DMS153 (cell line): ENCODE measurements around the gene CAMTA1.

Source experiments
- DNase-seq: peaks from one replicate; lab custom pipeline; 2025; lab: John Stamatoyannopoulos, UW

CAMTA1 gene

DNA sequence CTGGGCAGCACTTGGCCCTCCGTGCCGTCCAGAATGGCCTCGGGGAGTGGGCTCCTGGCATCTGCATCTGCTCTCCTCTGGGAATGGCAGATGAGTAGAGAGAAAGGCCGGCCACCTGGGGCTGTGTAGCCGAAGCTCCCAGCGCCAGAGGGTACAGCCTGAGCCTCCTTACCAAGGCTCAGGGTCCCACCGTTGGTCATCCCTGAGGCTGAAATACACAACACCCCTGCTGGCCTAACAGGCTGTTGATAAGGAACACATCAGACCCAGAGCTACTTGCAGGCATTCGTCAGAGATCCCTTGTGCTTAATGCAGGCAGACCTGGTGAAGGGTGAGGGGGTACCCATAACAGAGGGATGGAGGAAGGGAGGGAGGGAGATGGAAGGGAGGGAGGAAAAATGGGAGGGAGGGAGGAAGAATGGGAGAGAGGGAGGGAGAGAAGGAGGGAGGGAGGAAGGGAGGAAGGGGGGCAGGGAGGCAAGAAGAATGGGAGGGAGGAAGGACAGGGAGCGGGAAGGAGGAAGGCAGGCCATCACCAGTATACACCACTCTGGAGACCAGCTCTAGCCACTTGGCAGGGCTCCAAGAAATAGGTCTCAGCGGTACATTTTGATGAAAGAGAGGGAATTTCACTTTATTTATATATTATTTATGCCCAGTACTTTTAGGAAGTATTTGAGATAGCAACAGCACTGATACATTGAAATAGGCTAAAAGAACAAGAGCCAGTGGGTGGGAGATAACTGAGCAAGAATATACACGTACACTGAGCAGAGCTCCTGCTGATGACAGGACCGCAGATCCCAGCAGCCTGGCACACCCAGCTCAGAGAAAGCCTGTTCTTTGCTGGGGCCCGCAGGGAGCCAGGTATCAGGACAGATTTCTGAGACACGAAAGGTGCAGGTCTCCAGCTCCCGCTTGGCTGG, 670.8 kb downstream of the CAMTA1 start:
- DNase-seq: no peak

DNA sequence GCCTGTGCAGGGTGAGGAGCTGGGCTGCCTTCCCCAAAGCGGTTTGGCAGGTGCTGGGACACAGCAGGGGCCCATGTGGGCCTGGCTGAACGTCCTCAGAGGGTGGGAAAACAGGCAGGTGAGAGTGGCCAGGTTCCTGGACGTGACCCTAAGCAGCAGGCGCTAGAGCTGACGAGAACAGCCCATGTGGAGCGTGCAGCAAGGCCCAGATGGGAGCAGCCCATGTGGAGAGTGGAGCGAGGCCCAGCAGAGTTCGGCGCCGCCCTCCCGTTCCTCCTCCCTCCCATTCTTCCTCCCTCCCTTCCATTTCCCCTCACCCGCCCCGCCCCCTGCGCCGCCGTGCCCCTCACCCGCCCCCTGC, 671.4 kb downstream of the CAMTA1 start:
- DNase-seq: no peak

DNA sequence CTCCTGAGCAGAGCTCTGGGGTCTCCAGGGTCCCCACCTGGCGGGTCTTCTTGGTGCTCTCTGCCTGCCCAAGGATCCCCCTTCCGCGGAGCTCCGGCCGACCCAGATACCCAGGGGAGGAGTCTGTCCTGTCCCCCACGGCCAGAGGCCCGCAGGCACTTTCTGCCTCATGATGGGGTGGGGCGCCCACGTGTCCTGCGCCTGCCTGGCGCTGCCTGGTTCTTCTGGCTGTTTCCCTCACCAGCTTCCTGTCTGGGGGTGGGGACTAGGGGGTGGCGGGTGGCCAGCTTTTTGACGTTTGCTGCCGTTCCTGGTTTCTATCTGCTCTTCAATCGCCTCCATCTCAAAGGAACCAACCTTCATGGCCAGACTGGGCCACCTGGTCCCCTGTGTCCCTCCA, 672.6 kb downstream of the CAMTA1 start:
- no peak for DNase-seq

DNA sequence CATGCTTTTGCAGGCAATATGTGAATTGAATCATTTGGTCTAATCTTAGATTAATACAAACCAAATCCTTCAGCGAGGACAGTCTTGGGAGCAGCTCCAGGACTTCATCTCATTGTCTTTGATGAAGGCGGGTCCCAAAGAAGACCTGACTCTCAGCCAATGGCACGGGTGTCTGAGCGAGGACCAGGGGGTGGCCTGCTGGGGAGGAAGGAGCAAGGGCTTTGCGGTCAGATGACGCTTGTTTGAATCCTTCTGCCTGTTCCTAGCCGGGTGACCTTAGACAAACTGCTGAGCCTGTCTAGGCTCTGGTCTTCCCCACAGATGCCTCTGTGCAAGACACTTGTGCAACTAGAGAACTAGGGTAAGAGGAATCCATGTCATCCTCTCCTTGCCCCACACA, 673.7 kb downstream of the CAMTA1 start:
- no peak for DNase-seq

DNA sequence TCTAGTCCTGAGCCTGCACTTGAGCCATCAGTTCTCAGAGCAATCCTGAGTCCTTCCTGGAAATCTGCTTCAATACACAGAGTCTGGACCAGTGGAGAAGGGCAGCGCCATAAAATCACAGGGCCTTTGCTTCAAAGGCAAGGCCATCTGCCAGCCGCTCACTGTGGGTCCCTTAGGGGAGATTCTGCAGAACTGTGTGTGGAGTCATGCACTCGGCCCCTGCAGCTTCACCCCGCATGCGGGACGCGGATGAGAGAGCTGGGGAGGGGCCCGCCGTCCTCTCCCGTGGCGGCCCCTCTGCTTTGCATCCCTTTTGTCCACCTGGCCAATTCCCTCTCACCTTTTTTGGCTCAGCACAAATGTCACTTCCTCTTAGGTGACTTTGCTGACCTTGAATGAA, 674.7 kb downstream of the CAMTA1 start:
- DNase-seq: no peak

DNA sequence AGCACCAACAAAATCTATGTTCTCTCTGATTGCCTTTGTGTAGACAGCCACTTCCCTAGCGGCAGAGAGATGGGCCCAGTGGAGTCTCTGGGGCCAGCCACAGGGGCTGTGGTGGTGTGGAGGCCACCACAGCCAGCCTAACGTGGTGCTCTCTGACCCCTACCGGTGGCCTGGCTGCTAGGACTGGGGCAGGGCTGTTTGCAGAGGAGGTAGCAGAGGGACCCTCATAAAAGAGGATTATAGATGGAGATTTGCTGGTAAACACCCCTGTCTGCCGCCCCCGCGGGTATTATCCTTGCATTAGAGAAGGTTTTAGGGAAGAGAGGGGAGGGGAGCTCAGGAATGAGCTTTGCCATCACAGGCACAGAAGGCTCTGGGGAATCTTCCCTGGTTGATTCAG, 675.6 kb downstream of the CAMTA1 start:
- DNase-seq: no peak

DNA sequence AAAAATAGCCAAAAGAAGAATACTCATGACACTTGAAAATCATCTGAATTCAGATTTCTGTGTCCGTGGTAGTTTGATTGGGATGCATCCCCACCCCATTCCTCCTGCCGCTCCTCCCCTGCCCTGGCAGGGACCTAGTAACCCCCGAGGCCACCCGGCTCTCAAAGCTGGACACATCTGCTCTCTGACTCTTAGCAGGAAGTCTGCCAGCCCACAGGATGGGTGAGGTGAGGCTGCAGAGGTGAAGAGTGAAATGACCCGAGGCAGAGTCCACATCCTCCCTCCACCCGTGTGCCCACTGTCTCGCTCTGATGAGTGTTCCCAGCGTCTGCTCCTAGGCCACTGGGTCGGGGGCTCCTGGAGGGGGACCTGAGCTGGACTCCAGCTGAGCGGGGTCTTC, 677.4 kb downstream of the CAMTA1 start:
- DNase-seq: no peak

DNA sequence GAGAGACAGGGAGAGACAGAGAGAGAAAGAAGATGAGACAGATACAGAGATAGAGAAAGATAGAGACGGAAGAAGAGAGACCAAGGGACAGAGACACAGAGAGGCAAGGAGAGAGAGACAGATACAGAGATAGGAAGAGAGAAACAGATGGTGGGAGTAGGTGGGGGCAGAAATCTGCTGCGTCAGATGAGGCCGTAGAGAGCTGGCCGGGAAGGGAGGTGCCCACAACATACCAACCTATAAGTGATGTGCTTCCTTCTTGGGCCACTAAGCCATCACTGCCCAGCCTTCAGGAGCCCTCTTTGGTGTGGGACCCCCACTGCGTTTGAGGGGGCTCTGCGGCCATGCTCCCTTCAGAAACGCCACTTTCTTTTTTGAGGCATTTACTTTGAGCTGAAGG, 678.3 kb downstream of the CAMTA1 start:
- no peak for DNase-seq

DNA sequence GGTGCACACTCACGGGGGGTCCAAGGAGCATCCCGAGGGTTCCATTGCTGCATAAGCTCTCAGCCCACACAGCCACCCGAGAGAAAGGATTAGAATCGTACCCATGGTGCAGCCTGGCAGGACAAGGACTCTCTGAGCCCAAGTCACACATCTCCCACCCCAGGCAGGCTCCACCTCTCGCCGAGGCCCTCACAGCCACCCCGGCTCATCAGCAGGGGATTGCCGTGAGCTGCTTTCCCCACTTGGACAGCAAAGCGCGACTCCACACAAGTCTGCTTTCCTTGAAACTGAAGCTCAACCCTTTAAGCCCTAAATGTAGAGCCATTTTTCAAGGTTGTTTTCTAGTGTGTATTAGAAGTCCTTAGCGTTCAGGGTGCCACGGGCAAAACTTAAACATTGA, 679.5 kb downstream of the CAMTA1 start:
- no peak for DNase-seq

DNA sequence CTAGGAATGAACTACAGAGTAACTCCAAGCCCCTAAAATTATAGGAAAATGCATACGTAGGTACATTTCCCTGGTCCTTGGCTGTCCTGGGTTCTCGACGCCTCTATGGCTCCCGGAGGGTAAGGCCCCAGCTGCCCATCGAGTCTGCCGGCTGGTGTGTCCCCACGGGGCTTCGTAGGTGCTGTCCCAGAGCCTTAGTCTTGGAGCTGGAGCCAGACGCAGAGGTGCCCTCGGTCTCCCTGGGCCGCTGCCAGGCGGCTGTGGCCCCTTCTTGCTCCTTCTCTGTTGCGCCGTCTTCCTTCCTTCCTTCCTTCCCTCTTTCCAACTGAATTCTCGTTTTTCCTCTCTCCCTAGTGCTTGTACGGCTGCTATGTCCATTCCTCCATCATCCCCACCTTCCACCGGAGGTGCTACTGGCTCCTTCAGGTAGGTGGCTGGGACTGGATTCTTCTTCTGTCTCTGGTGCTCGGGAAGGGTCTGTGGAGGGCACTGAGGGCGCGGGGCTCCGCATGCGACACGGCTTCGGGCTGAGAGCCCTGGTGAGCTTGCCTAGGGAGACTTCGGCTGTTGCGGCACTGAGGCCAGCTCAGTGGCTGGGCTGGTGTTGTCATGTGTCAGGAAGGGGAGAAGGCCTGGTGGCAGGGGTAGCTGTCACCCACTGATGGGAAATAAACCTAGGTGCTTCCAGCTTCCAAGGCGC, 682.4 kb downstream of the CAMTA1 start:
- DNase-seq: no peak

DNA sequence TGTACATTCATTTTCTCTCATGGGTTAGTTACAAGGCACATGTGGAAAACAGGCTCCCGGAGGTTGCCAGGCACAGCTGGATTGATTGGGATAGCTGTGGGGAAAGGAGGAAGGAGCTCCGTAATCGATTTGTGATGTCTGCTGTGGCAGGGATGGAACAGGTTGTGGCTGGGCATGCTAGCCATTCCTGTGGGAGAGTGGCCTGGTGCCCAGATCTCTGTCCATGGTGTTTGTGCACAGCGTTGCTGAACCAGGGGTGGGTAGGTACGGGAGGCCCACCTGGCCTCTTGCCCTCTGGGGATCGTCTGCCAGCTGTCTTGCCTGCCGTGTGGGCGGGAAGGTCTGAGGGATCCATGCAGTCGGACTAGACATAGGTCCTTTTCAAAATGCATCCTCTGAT, 683.0 kb downstream of the CAMTA1 start:
- DNase-seq: no peak

DNA sequence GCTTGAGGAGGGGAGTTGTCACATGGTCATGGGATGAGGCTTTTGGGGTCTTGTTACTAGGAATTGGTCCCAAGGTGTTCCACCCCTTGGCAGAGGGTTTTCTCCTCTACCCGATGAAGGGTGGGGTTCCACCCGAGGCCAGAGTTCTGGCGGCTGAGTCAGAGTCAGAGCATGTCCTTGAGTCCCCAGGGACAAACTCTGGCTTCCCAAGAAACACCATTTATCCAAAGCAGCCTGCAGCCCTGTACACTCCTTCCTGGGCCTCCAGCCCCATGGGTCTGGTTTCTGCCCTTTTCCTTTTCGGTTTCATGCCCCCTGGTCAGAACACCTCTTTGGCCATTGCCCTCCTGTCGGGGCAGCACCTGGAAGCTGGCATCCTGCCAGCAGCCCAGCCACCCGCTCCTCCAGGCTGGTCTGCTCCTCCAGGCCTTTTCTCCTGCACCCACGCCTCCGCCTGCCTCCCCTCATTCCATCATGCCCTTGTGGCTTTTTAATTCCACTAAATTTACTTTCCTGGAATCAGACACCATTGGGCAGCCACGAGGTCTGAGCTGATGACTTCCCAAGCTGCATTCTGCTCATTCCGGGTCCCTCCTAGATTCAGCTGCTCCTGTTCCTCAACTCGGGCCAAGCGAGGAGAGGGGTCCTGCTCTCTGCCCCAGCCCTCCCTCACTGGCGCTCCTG, 684.1 kb downstream of the CAMTA1 start:
- DNase-seq: no peak

DNA sequence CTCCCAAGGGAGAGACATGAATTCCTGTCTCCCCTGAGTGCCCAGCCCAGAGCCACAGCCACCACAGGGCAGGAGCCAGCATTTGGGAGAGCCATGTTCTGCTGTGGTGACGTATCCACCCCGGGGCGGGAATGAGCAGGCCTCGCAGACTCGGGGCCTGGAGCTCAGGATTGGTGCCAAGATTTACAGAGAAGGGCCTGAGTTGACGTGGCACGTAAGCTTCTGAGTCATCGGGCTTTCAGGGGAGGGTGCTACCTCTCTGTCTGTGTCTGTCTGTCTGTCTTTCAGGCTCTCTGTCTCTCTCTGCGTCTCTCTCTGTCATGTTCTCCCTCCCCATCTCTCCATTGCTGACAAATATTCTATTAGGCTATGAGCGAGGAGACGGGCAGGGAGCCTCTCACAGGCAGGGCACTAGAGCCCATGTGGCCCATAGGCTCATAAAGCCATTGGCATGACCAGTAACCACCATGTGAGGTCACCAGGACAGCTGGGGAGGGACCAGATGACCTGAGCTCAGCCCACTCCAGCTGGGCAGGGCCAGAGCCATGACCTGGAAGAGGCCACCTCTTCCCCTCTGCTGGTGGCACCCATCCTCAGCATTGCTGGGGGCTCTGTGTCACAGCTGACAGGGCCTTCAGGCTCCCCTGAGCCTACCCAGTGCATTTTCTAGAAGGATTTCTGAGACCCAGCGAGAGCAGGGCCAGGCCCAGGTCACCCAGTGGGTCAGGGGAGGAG, 685.8 kb downstream of the CAMTA1 start:
- no peak for DNase-seq

DNA sequence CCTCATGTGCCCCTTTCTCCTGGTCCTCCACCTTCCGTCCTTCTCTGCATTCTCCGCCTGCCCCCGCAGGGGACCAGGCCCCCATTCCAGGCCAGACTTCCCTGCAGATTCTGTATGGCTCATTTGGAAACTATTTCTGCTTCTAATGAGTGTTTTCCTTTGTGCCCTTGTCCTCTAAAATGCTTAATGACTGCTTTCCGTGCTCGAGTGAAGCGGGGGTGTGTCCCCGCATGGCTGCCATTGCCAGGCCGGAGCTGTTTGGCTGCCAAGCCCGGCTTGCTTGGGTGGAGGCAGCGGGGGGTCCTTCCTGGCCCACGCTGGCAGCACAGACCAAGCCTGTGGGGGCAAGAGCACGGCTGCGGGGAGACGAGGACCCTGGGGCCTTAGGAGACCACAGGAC, 686.6 kb downstream of the CAMTA1 start:
- no peak for DNase-seq

DNA sequence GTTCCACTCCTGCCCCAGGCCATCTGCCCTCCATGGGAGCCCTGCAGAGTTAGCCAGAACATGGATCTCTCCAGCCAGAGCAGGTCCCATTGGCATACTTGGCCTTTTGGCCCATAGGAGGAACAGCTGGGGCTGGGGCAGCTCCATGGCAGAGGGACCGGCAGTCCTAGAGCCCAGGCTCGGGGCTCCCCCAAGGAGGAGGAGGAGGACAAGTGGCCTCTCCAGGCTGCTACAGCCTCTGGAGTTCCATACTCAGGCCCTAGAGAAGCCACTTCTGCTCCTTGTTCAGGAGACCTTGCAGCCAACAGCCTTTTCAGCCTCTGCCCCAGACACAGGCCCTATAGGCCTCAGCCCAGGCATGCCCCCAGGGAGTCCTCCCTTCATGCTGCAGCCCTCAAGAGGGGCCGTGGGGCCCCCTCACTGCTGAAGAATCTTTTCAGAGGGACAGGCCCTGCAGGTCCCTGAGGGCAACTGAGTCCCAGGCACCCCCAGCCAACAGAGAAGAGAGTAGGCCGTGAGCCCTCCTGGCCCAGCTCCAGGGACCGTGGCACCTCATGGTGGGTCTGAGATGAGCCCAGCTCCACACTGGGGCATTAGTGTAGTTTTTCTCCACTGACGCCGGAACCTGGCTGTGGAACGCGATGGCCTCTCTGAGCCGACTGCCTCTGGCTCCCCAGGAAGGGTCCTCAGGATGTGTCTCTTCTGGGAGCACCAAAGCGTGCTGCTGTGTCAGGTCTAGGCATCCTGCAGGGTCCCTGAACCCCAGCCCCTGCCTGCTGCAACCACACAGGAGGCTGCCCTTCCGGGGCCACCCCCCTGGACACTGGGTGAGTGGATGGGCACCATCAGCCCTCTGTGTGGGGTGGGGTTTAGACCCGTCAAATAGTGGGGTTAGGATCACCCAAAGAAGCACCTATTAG, 688.2 kb downstream of the CAMTA1 start:
- no peak for DNase-seq

DNA sequence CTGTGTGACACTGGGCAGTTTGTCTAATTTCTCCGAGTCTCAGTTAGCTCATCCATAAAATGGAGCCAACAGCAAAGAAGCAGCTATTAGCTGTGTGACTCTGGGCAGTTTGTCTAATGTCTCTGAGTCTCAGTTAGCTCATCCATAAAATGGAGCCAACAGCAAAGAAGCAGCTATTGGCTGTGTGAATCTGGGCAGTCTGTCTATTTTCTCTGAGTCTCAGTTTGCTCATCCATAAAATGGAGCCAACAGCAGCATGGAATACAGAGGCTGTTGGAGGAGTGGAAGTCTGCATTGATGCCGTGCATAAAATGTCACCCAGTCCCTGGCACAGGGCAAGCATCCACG, 688.9 kb downstream of the CAMTA1 start:
- DNase-seq: no peak

DNA sequence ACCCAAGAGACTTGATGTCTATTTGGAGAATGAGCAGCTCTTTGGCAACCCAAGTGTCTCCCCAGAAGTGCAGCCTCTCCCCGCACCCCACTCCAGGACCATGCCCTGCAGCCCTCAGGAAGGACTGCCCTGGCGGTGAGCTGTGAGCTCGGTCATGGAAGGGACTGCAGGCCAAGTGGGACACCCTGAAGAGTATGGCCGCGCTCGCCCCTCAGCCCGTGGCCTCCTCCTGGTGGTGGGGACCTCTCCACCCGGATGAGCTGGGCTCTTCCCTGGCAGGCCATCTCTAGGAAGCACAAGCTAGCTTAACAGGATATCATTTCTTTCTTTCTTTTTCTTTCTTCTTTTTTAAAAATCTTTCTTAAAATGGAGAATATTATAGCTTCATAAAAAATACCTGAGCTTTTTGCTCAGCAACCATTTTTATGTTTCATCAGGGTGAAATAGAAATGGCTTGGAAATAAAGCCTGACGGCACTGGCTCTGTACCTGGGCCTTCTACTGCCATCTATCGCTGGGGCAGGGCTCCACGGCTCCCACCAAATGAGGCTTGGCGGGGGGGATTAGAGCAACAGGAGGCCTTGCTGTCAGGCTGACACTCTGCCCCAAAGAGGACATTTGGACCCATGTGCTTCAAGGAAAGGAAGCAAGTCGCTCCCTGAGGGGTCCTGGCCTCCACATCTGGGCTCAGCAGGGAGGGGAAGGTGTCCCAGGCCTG, 689.7 kb downstream of the CAMTA1 start:
- DNase-seq: no peak

DNA sequence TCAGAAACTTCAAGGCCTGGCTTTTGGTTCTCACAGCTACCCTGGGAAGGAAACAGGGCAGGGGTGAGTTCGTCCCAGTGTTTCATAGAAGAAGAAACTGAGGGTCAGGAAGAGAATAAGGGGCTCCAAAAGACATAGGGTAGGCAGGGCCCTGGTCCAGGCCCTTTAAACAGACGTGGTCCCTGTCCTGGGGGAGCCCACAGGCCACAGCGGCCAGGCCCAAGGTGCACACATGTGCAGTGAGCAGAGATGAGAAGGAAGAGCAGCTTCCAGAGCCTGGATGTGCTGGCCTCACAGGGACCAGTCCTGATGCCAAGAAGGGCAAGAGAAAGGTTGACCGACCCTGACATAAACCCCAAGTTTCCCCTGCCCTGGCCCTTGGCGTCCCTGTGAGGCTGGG, 690.4 kb downstream of the CAMTA1 start:
- no peak for DNase-seq

DNA sequence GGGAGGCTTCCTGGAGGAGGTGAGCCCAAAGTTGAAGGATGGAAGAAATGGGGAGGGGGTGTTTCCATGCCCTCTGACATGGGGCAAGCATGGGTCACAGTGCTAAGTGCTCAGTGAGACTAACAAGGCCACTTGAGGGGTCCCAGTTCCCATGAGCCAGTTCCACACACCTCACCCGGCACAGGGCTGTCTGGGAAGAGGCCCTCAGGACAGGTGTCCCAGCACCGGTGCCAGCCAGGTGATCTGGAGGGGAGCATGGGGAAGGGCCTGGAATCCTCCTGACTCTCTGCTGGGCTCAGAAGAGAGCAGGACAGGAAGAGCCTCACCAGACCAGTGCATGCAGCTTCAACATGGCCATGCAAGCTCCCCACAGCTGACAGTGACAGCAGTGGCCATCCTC, 691.1 kb downstream of the CAMTA1 start:
- DNase-seq: no peak

DNA sequence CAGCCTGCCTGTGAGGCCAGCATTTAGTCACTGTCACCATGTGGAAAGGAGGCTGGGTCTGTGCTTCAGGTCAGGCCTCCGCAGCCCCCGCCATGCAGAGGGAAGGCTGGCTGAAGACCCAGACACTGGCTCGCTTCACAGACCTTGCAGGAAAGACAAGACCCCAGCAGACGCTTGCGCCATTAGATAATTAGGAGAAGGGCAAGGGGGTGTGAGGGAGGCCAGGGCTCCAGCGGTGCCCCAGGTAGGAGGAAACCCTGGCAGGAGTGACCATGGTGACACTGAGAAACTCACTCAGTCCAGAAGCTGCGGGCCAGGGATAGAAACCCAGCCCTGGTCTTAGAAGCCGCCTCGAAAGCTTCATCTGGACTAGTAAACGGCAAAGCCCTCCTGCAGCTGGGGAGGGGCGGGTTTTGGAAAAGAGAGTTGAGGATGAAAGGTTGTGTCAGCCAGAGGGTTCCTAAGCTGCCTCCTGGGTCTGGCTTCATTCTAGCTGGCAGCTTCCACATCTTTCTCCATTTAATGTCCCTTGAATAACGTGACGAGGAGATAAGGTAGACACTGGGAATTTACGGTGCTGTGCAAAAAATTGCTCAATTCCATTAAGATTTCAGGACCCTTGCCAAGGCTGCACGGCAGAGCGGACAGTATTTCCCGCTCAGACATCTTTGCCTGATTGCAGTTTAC, 691.8 kb downstream of the CAMTA1 start:
- DNase-seq: no peak
